GM19324 (cell line): Measurements from ENCODE around the gene SLC6A13.
"Not testable (repeated sequence)": the region's sequence is repeated elsewhere in the genome, so short reads cannot be mapped to it uniquely, and the experiment has no call there.

Experiments
- ATAC-seq: cut with Tn5 transposase; IDR thresholded peaks from one replicate; pipeline ENCODE4 v1.9.1; 2021; ENCODE audit warnings: mild to moderate bottlenecking, moderate library complexity; ENCODE audit not compliant: unreplicated experiment, low FRiP score

The SLC6A13 gene

DNA sequence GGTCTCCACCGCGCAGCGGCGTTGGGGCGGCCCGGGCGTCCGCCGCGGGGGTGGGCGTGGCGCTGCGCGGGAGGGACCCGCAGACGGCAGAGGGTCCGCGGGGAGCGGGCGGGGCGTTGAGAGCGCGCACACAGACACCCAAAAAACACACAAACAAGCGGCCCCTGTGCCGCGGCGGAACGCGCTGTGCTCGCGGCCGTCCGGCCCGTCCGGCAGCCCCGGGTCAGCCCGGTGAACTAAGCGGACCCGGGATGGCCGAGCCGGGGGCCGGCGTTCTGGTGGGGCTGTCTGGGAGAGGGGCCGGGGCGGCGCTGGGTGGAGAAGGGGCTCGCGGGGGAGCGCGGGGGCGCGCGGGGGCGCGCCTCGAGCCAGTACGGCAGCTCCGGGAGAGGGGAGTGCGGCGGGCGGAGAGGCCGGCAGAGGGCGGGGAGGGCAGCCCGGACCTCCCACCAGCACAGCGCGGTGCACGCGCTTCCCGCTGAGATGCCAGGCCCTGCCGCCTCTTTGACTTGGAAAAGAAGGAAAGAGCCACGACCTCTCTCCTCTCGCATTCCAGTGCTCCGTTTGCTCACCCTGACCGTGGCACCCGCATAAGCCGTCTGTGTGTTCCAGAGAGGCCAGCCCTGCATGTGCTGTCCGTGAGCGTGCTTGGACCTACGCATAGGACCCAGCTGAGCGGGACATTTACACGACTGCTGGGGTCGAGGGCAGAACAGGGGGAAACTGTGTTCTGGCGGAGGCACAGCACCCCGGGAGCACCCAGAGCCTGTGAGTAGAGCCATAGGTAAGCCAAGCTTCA lies 59.0 kb downstream of the SLC6A13 start:
- no peak for ATAC-seq

DNA sequence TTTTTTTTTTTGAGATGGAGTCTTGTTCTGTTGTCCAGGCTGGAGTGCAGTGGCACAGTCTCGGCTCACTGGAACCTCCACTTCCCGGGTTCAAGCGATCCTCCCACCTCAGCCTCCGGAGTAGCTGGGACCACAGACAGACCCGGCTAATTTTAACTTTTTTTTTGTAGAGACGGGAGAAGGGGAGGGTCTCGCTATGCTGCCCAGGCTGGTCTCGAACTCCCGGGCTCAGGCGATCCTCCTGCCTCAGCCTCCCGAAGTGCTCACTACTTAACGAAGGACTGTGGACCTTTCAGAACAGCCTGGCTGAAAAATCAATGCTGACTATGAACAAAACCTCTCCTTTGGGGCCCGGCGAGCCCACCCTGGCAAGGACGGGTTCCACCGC lies 59.6 kb downstream of the SLC6A13 start:
- ATAC-seq = no peak

DNA sequence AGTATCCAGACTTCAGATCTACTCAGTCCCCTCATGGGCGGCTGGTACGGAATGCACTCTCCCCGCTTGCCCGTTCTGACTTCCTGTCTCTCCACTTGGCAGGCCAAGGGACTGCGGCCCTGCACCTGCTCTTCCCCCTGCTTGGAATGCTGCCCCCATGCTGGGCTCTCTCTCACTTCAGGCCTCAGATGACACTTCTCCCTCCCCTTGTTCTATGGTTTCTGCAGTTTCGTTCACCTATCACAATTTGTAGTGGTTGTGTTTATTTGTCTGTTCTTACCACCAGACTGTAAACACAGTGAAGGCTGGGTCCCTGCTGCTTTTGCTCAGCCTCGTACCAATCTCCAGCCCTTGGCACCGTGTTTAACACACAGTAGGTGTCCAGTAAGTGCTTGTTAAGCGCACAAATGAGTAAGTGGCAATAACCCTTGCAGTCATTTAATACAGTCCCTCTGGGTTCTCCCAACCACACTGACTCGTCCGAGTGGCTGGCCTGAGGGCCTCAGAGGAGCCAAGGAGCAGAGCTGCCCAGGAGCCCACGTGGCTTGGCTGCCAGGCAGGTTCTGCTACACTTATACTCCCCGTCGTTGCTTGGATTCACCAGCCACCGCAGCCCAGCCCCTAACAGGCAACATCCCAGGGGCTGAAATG lies 60.4 kb downstream of the SLC6A13 start:
- ATAC-seq = no peak

DNA sequence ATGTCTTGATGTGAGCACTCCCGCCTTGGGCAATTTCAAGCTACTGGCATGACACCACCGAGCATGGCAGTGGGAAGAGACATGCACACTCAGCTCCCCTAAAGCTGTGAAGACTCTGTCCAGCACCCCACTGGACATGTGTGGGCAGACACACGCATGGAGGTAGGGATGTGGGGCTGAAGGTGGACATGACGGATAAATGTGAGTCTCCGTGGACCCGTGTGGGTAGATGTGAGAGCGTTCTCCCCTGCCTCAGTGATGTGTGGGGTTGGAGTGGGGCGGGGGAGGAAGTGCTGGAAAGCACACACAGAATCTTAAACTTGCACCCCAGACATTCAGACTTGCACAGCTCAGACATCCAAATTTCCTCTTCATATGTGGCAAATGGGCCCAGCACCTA lies 61.3 kb downstream of the SLC6A13 start:
- no peak for ATAC-seq

DNA sequence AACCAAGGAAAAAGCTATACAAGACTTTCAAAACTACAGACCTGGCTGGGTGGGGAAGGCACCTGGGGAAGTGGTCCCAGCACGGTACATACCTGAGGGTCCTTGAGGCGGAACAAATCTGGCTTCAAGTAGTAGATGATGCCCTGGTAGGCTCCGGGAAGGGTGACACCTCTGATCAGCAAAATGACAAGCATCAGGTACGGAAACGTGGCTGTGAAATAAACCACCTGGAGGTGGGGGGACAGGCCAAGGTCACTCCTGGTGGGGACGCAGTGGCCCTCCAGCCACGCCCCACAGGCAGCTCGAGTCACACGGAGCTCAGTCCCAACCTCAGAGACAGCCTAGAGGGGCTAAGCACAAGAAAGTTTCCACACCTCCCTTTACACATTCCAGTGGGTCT lies 63.9 kb downstream of the SLC6A13 start:
- ATAC-seq = no peak

DNA sequence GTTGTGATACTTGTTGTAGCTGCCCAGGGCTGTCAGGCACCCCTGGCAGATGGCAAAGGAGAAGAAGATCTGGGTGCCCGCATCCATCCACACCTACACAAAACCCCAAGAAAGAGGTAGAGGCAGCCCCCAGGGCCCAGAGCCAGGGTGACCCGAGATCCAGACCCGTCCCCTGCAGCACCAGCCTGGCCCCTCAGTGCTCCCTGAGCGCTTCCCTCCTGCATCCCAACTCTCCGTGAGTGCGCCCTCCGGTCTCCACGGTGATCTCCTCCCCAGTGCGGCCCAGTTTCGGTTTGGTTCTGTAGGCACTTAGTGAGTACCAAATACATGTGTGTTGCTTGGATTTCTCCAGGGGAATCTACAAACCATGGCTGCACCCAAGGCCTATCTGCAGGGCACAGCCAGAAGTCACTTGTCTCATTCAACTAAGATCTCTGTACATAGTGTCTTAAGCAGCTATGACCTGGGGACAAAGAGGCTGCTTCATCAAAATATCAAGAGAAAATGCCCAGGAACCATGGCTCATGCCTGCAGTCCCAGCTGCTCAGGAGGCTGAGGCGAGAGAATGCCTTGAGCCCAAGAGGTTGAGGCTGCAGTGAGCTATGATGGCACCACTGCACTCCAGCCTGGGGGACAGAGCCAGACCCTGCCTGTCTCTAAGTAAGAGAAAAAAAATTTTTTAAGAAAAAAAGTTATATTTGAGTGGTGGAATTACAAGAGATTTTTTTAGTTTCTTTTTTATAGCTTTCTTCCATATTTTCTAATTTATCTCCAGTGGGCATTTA lies 64.5 kb downstream of the SLC6A13 start:
- no peak for ATAC-seq

DNA sequence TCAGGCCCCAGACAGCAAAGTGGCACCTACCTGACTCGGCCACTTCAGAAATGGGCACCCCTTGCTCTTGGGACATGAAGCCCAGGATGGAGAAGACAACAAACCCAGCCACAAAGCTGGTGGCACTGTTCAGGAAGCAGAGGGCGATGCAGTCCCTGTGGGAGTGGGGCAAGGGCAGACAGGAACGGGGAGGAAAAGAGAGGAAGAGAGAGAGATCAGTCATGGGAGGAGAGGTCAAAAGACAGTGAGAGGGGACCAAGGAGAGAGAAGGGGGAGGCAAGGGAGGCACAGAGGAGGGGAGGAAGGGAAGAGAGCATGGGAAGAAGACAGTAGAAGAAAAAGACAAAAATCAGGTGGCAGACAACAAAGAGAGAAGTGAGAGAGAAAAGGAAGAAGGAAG lies 65.3 kb downstream of the SLC6A13 start:
- no peak for ATAC-seq

DNA sequence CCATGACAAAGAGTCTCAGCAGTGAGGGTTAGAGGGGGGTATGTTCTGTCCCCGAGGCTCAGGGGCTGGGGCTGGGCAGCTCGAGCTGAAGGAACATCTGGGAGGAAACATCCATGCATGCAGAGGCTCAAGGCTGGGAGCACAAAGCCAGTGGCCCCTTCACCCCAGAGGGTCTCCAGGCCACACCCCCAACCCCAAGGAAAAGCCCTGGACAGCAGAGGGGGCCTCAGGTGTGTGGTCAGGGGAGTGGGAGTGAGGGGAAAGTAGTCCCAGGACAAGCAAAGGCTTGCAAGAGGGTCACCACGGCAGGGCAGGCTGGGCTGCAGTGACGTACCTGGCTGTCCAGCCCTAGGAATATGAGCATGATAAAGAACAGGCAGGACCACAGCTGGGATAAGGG lies 66.2 kb downstream of the SLC6A13 start:
- no peak for ATAC-seq

DNA sequence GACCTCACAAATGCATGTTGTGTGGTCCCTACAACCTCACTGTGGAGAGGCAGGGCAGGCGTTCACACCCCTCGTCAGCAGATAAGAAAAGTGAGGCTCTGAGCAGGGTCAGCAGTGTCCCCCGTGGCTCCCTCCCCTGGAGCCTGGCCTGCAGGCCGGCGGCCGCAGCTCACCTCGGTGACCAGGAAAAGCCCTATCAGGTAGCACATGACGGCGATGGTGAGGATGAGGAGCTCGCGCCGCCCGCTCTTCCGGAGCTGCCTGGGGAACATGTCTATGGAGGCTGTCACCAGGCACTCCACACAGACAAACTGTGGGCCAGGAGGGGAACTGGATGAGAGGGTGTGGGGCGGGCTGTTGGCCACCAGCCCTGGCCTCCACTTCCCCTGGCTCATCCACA lies 66.7 kb downstream of the SLC6A13 start:
- no peak for ATAC-seq

DNA sequence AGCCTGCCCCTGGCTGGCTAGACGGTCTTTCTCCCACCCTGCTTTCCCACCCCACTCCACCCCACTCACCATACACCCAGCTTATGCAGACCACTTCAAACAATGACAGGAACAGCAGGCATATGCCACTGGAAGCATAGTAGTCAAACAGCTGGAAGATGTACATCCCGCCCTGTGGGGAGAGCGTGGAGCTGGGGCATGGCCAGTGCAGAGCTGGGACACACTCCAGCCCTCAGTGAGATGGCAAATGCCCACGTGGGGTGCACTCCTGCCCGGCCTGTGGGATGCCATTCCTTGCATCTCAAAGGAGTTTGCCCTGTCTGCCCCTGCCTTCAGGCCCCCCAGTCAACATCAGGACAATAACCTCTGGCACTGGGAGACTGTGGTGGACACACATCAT lies 67.5 kb downstream of the SLC6A13 start:
- no peak for ATAC-seq

DNA sequence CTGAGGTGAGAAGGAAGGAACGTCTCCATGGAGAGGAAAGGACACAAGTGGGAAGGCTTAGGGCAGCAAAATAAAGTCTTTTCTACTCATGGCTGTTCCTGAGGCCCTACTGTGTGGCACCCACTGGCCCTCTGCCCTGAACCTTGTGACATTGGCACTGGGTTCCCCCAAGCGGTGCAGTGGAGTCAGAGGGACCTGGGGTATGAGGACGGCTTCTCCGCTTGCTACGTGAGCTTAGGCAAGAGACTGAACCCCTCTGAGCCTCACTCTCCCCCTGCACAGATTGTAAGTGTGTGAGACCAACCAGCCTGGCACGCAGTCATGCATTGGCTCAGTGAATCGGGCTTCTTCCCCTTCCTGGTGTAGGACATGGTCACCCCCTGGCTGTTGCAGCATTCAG lies 68.4 kb downstream of the SLC6A13 start:
- no peak for ATAC-seq

DNA sequence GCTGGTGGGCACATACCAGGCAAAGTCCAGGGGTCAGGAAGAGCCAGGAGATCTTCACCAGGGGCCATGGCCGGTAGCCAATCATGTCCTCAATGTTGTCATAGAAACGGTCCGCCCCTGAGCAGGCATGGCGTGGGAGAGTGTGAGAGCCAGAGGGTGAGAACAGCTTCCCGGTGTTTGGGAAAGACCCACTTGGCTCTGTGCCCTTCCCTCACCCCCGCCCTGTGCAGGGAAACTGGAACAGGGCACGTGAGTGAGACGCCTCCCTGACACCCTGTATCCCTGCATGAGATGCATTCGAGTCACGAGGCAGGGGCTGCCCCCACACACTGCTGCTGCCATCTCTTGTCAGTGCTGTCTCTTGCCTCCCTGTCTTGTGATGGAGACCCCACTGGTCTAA lies 69.4 kb downstream of the SLC6A13 start:
- ATAC-seq = no peak

DNA sequence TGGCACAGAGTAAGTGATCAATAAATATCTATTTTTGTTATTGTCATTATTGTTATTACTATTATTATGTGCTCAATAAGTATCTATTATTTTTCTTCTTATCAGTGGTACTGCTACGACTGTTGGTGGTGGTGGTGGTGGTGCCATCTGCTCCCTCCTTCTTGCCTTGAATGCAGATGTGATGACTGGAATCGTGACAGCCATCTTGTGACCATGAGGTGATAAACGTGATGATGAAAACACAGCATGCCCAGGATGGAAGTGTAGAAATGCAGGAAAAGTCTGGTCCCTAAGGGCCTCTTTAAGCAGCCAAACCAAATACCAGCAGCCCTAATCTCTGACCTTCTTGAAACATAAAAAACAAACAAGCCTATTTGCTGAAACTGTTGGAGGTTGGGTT lies 71.1 kb downstream of the SLC6A13 start:
- no peak for ATAC-seq

DNA sequence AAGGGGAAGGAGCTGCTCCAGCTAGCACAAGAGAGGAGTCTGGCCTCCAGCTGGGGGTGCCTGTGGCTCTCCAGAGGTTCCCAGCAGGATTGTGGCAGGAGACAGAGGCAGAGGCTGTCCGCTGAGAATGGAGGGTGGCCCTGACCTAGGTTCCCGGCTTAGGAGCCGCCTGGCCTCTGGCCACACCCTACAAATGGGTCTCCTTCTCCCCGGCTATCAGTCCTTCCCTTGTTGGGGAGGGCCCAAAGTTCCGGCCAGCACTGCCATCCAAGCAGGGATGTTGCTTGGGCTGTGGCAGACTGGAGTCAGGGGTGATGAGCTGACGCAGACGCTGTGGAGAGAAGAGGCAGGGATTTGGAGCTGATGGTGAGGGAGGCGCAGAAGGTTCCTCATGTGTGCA lies 71.8 kb downstream of the SLC6A13 start:
- no peak for ATAC-seq

DNA sequence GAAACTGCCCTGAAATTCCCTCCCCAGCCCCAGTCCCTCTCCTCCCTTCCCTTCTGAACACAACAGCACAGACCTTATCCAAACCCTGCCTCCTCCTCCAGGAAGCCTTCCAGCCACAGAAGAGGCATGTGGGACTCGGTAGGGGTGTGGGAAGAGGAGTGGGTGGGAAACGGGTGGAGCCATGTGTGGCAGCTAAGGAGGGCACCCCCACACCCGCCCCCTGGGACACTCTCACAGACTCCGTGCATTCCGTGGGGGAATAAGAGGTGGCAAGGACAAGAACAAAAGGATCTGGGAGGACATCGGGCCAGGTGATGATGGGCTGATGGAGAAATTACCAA lies 73.0 kb downstream of the SLC6A13 start:
- no peak for ATAC-seq

DNA sequence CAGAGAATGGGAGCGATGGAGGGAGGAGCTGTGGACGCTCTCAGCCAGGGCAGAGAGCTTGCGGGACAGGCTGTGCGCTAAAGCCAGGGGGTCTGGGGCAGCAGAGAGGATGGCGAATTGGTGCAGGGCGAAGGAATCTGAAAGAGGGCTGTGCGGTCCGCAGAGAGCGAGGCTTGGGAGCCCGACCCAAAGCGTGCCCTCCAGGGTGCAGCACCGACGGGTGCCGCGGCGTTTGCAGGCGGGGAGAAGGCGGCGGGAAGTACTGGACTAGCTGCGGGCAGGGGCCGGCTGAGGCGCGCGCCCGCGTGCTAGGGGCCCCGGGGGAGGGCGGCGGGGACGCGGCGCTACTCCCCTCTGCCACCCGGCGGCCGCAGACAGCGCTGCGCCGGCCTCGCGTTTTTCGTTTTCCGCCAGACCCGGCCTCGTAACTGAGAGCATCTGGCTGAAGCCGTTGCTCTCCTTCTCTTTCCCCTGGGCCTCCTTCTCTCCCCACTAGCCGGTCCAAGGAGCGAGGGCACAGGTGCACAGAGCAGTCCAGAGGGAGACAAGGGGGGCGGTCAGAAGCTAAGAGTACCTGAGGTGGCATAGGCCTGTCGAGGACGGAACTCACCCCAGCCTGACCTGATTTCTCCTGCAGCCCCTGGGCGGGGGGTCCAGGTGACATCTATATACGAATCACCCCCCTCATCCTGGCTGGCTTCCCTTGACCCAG lies 73.6 kb downstream of the SLC6A13 start:
- ATAC-seq = no peak

DNA sequence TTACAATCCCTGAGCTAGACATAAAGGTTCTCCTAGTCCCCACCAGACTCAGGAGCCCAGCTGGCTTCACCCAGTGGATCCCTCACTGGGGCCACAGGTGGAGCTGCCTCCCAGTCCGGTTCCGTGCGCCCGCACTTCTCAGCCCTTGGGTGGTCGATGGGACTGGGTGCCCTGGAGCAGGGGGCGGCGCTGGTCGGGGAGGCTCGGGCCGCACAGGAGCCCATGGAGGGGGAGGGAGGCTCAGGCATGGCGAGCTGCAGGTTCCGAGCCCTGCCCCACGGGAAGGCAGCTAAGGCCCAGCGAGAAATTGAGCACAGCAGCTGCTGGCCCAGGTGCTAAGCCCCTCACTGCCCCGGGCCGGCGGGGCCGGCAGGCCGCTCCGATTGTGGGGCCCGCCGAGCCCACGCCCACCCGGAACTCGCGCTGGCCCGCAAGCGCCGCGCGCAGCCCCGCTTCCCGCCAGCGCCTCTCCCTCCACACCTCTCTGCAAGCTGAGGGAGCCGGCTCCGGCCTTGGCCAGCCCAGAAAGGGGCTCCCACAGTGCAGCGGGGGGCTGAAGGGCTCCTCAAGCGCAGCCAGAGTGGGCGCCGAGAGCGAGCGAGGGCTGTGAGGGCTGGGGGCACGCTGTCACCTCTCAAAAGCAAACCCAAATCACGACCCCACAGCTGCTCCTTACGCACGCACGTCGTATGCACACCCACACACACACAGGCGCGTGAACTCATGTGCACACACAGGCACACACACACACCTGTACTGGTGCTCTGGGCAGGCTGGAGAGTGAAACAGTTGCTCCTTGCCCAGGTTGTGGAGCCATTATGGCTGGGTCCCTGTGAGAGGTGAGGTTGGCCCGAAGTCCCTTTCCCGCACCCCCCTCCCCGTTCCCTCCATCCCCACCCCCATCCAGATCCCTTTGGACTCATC lies 74.4 kb downstream of the SLC6A13 start:
- ATAC-seq = not testable (repeated sequence)

DNA sequence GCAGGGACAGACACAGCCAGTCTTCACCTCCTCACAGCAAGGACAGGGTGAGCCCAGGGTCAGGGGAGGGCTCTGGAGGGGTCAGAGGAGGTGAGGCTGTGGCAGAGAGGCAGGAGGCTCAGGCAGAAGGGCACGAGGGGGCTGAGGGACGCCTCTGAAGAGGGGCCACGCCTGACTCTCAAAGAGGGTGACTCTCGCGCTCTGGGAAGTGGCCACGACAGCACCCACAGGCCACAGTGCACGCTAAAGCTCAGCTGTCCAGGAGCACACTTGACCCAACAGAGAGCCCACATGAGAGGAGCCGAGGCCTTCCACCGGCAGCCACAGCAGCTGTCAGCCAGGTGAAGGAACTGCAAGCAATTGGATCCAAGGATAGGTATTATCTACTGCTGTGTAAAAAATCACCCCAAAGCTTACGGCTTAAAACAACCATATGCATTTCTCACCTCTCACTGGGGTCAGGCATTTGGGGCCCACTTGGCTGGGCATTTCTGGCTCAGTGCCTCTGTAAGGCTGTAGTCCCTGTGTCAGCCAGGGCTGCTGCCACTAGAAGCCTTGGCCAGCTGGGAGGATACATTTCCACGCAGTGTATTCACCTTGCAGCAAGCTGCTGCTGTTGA lies 76.5 kb downstream of the SLC6A13 start:
- no peak for ATAC-seq

DNA sequence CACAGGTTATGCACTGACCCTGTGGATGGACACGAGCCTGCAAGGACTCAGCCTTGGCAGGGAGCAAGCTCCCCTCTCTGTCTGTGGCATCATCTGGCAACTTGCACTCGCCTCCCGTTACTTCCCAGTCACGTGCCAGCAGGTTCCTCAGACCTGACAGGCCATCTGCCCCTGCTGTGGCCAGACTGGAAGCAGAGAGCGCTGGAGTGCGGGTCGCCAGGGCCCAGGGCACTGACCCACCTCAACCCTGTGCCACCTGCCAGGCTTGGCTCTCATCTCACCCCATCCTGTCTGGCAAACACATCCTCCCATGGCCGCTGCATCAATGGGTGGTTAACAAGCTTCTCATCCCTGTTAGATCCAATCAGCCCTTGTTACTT lies 77.1 kb downstream of the SLC6A13 start:
- no peak for ATAC-seq
